H1 (cell line): ENCODE data around the gene STXBP4. TPM values are rescaled to one million over a fixed set of nuclear protein-coding genes. Genes with fewer than 3 reads are reported as not detected.

Experiments used
- CTCF ChIA-PET: fragments of 300-600 bp; sonication (Branson Sonifier 250); formaldehyde crosslinking; loops from one replicate; lab custom pipeline; 2021; ENCODE audit not compliant: partially characterized antibody; lab: Charles Lee
- POLR2A ChIA-PET: fragments of 300-600 bp; sonication (Branson Sonifier 250); formaldehyde crosslinking; loops from one replicate; lab custom pipeline; 2021; ENCODE audit warnings: inconsistent platforms; ENCODE audit not compliant: partially characterized antibody; lab: Charles Lee
- DNase-seq, 2 experiments: peaks; one replicate each; pipeline versions ENCODE4 v3.0.0 to v3.0.0-alpha.2; 2010 to 2022; ENCODE audit warnings: low spot score in 2 of 2, low read depth in 1 of 2, mixed read lengths in 1 of 2
- FAIRE-seq: peaks from 2 replicates; lab custom pipeline; 2011; peaks lifted over from hg19 to GRCh38; lab: Jason Lieb, UNC
- H2AFZ ChIP-seq: 2 replicates; pipeline ENCODE4 v1.8.1; 2012; ENCODE audit warnings: low read length, inconsistent platforms
- H2AK5ac ChIP-seq: 2 replicates; pipeline ENCODE4 v1.6.1; 2013; ENCODE audit warnings: low read depth, low read length
- H2BK120ac ChIP-seq: replicated peaks from 2 replicates; pipeline ENCODE3; 2013; ENCODE audit warnings: low read depth, low read length, inconsistent platforms
- H2BK12ac ChIP-seq: 2 replicates; pipeline ENCODE4 v1.6.1; 2013; ENCODE audit warnings: low read depth, low read length
- H2BK15ac ChIP-seq: 2 replicates; pipeline ENCODE4 v1.6.1; 2013; ENCODE audit warnings: low read length
- H2BK20ac ChIP-seq: 2 replicates; pipeline ENCODE4 v1.6.1; 2013; ENCODE audit warnings: low read length
- H2BK5ac ChIP-seq: 2 replicates; pipeline ENCODE4 v1.6.1; 2013; ENCODE audit warnings: low read depth, low read length
- H3K14ac ChIP-seq: 2 replicates; pipeline ENCODE4 v1.6.1; 2013; ENCODE audit warnings: inconsistent platforms; ENCODE audit not compliant: insufficient read length
- H3K18ac ChIP-seq: 2 replicates; pipeline ENCODE4 v1.6.1; 2013; ENCODE audit warnings: low read length; ENCODE audit errors: extremely low read depth
- H3K23ac ChIP-seq: 2 replicates; pipeline ENCODE4 v1.6.1; 2013; ENCODE audit warnings: inconsistent platforms; ENCODE audit not compliant: insufficient read length
- H3K23me2 ChIP-seq: 2 replicates; pipeline ENCODE4 v1.6.1; 2013; ENCODE audit warnings: low read depth, low read length
- H3K27ac ChIP-seq: 2 replicates; pipeline ENCODE4 v1.6.1; 2011; ENCODE audit warnings: low read depth, low read length, inconsistent platforms
- H3K27me3 ChIP-seq, 4 experiments: replicated peaks in 1 of 4; 1 replicate in 1 of 4; 2 replicates in 3 of 4; pipeline versions ENCODE4 v1.6.1 to v1.8.1; 2011 to 2013; ENCODE audit warnings: low read length in 3 of 4, mild to moderate bottlenecking in 3 of 4, inconsistent platforms in 2 of 4, mixed read lengths in 2 of 4, moderate library complexity in 1 of 4; ENCODE audit not compliant: control insufficient read depth in 3 of 4, insufficient read depth in 3 of 4; ENCODE audit errors: extremely low read depth in 1 of 4
- H3K36me3 ChIP-seq, 4 experiments: 2 replicates each; pipeline versions ENCODE4 v1.6.1 to v1.8.1; 2011 to 2013; ENCODE audit warnings: mild to moderate bottlenecking in 4 of 4, low read length in 3 of 4, moderate library complexity in 2 of 4, control low read depth in 1 of 4, inconsistent platforms in 1 of 4; ENCODE audit not compliant: insufficient read depth in 4 of 4, control insufficient read depth in 2 of 4
- H3K4ac ChIP-seq: replicated peaks from 2 replicates; pipeline ENCODE3; 2013; ENCODE audit warnings: low read length, low read depth, mixed read lengths, inconsistent platforms; ENCODE audit not compliant: insufficient read length
- H3K4me1 ChIP-seq, 4 experiments: replicated peaks in 1 of 4; 1 replicate in 1 of 4; 2 replicates in 3 of 4; pipeline versions ENCODE4 v1.6.1 to v1.8.1; 2011 to 2013; ENCODE audit warnings: low read length in 3 of 4, inconsistent platforms in 2 of 4, mixed read lengths in 1 of 4; ENCODE audit not compliant: insufficient read depth in 4 of 4, control insufficient read depth in 3 of 4
- H3K4me2 ChIP-seq, 2 experiments: 2 replicates each; pipeline versions ENCODE4 v1.6.1 to v1.8.1; 2011 to 2013; ENCODE audit warnings: low read depth in 2 of 2, low read length in 2 of 2, control low read depth in 1 of 2, inconsistent platforms in 1 of 2, mild to moderate bottlenecking in 1 of 2; ENCODE audit not compliant: insufficient read depth in 1 of 2
- H3K4me3 ChIP-seq, 4 experiments: fragments of 200-600, 300-600 bp in 1 of 4; sonication (generic), shearing (Covaris generic), sonication (Bioruptor Twin) in 1 of 4; 2 replicates each; pipeline versions ENCODE4 v1.5.1 to v1.8.1; 2011 to 2016; ENCODE audit warnings: low read length in 4 of 4, low read depth in 3 of 4, control low read depth in 2 of 4, inconsistent platforms in 2 of 4, mild to moderate bottlenecking in 2 of 4, mixed read lengths in 1 of 4, moderate library complexity in 1 of 4; ENCODE audit not compliant: insufficient read depth in 2 of 4; ENCODE audit errors: extremely low read depth in 1 of 4
- H3K56ac ChIP-seq: replicated peaks from 2 replicates; pipeline ENCODE3; 2013; ENCODE audit warnings: low read depth, mild to moderate bottlenecking, mixed read lengths, low read length, inconsistent platforms; ENCODE audit not compliant: insufficient read length
- H3K79me1 ChIP-seq: 2 replicates; pipeline ENCODE4 v1.6.1; 2013; ENCODE audit warnings: low read depth, low read length, control low read depth
- H3K79me2 ChIP-seq, 2 experiments: 2 replicates each; pipeline versions ENCODE4 v1.6.1 to v1.8.1; 2012 to 2013; ENCODE audit warnings: low read length in 2 of 2, mild to moderate bottlenecking in 2 of 2, inconsistent platforms in 1 of 2; ENCODE audit not compliant: insufficient read depth in 2 of 2, control insufficient read depth in 1 of 2
- H3K9ac ChIP-seq, 4 experiments: replicated peaks in 1 of 4; 1 replicate in 1 of 4; 2 replicates in 3 of 4; pipeline versions ENCODE4 v1.6.1 to v1.8.1; 2011 to 2013; ENCODE audit warnings: low read depth in 3 of 4, low read length in 3 of 4, control low read depth in 2 of 4, mild to moderate bottlenecking in 2 of 4, moderate library complexity in 2 of 4, inconsistent platforms in 1 of 4; ENCODE audit errors: extremely low read depth in 1 of 4
- H3K9me3 ChIP-seq, 2 experiments: 2 replicates each; pipeline versions ENCODE4 v1.6.1 to v1.8.1; 2012 to 2013; ENCODE audit warnings: mild to moderate bottlenecking in 2 of 2, moderate library complexity in 2 of 2, control low read depth in 1 of 2, inconsistent platforms in 1 of 2, low read depth in 1 of 2, low read length in 1 of 2, mixed read lengths in 1 of 2; ENCODE audit not compliant: insufficient read depth in 2 of 2
- H4K20me1 ChIP-seq, 2 experiments: replicated peaks in 1 of 2; 2 replicates each; pipeline versions ENCODE3 to v1.8.1; 2011 to 2013; ENCODE audit warnings: inconsistent platforms in 2 of 2, low read length in 2 of 2, mild to moderate bottlenecking in 1 of 2; ENCODE audit not compliant: insufficient read depth in 2 of 2, control insufficient read depth in 1 of 2
- H4K5ac ChIP-seq: 2 replicates; pipeline ENCODE4 v1.6.1; 2013; ENCODE audit warnings: low read length, low read depth, mixed read lengths, inconsistent platforms; ENCODE audit not compliant: insufficient read length
- H4K8ac ChIP-seq: 2 replicates; pipeline ENCODE4 v1.8.0; 2013; ENCODE audit warnings: mild to moderate bottlenecking, moderate library complexity, low read length, inconsistent platforms; ENCODE audit not compliant: insufficient read depth; ENCODE audit errors: extremely low read depth
- H4K91ac ChIP-seq: replicated peaks from 2 replicates; pipeline ENCODE3; 2013; ENCODE audit warnings: low read length, mixed read lengths, inconsistent platforms; ENCODE audit not compliant: insufficient read length
- CTCF ChIP-seq, 3 experiments: IDR thresholded peaks; 1 replicate in 2 of 3; 2 replicates in 1 of 3; pipeline versions ENCODE4 v1.5.1 to v1.6.1; 2011; ENCODE audit warnings: low read length in 3 of 3, mild to moderate bottlenecking in 3 of 3, inconsistent platforms in 2 of 3, low read depth in 1 of 3, moderate library complexity in 1 of 3; ENCODE audit not compliant: insufficient read depth in 1 of 3; ENCODE audit errors: control extremely low read depth in 1 of 3
- GABPA ChIP-seq: IDR thresholded peaks from 2 replicates; pipeline ENCODE4 v1.6.1; 2011; ENCODE audit warnings: mild to moderate bottlenecking, low read length, moderate library complexity, borderline replicate concordance; ENCODE audit not compliant: insufficient read depth
- HDAC2 ChIP-seq, 2 experiments: fragments of 300-600 bp in 1 of 2; sonication (generic) in 1 of 2; IDR thresholded peaks; 2 replicates each; pipeline ENCODE4 v1.6.1; 2011 to 2012; ENCODE audit warnings: low read depth in 2 of 2, low read length in 2 of 2, mild to moderate bottlenecking in 2 of 2, moderate library complexity in 2 of 2, borderline replicate concordance in 1 of 2, inconsistent platforms in 1 of 2
- PHF8 ChIP-seq: fragments of 200-600 bp; sonication (generic); conservative IDR thresholded peaks from 2 replicates; pipeline ENCODE4 v1.7.1; 2012; ENCODE audit warnings: low read depth, mild to moderate bottlenecking, inconsistent platforms, low read length, moderate library complexity
- POU5F1 ChIP-seq: IDR thresholded peaks from 2 replicates; pipeline ENCODE4 v1.6.1; 2011; ENCODE audit warnings: low read depth, mild to moderate bottlenecking, low read length, moderate library complexity
- RNF2 ChIP-seq: fragments of 200-900, 300-1000 bp; sonication (generic); IDR thresholded peaks from 2 replicates; pipeline ENCODE4 v1.7.1; 2016; ENCODE audit warnings: borderline replicate concordance, low read depth, mild to moderate bottlenecking, antibody characterized with exemption, low read length; ENCODE audit not compliant: poor library complexity, severe bottlenecking; ENCODE audit errors: missing control alignments
- SAP30 ChIP-seq: fragments of 300-600 bp; sonication (generic); IDR thresholded peaks from 2 replicates; pipeline ENCODE4 v1.7.1; 2012; ENCODE audit warnings: low read length, moderate library complexity, mild to moderate bottlenecking, inconsistent platforms; ENCODE audit not compliant: insufficient read depth, insufficient replicate concordance
- SIX5 ChIP-seq: IDR thresholded peaks from 2 replicates; pipeline ENCODE4 v1.6.1; 2011; ENCODE audit warnings: mild to moderate bottlenecking, low read depth, low read length
- TAF1 ChIP-seq: IDR thresholded peaks from 2 replicates; pipeline ENCODE4 v1.6.1; 2011; ENCODE audit warnings: mild to moderate bottlenecking, low read depth, low read length
- TCF12 ChIP-seq: IDR thresholded peaks from 2 replicates; pipeline ENCODE4 v1.6.1; 2011; ENCODE audit warnings: low read depth, mild to moderate bottlenecking, low read length
- ZNF274 ChIP-seq: IDR thresholded peaks from 2 replicates; pipeline ENCODE4 v1.7.0; 2012; ENCODE audit warnings: low read length, borderline replicate concordance; ENCODE audit errors: extremely low read depth
- WGBS, 2 experiments: shearing (Covaris generic) in 1 of 2; methylation state at CpG; one replicate each; pipeline versions ENCODE4 v1.1.6 to v1.1.7; 2013 to 2015; ENCODE audit warnings: low lambda C conversion rate in 2 of 2, mixed read lengths in 2 of 2, inconsistent platforms in 1 of 2, low coverage in 1 of 2, missing lambda C conversion rate in 1 of 2; ENCODE audit not compliant: insufficient replicate concordance in 2 of 2, insufficient coverage in 1 of 2, insufficient read length in 1 of 2; ENCODE audit errors: extremely low coverage in 1 of 2, missing lambda C conversion rate in 1 of 2; 5-methylcytosine and 5-hydroxymethylcytosine counted together
- polyA plus RNA-seq, 7 experiments: library from polyadenylated mRNA; depleted of rRNA in 3 of 7; stranded (reverse) in 5 of 7; unstranded in 2 of 7; fragments of >200 nt in 5 of 7; fragments of 200-250 nt in 2 of 7; gene quantifications; 1 replicate in 5 of 7; 2 replicates in 1 of 7; 4 replicates in 1 of 7; pipeline versions ENCODE4 v1.2.1 to v1.2.3, GENCODE V29; 2011 to 2013; ENCODE audit warnings: missing spikeins in 2 of 7, mixed read lengths in 2 of 7
- total RNA-seq: library from RNA; stranded (reverse); fragmentation: NEBNext Ultra II Directional; extraction: Animal tissue kit (Norgen Biotek cat#: 25700); gene quantifications from 2 replicates; pipeline ENCODE4 v1.2.1, GENCODE V29; 2021

STXBP4 gene
- total and polyA plus RNA-seq, 2 of the 8 experiments (the other 6 are each of a cell fraction or from before 2014, with no cell fraction given), result 3.2 to 18.5 TPM

DNA sequence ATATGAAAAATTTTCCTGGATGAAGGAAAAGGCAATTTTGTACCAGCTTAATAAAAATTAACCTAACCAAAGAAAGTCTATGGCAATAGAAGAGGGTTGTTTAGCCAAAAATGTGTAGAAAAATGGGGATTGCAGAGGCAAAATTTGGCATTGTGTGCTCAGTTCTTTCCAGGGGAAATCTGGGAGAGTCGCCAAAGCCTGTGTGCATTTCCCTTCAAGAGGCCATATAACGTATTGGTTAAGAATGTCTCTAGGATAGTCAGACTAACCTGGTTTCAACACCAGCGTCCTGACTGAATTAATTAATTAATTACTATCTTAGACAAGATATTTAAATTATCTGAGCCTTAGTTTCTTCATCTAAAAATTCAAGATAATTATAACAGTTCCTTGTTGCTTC lies 251.4 kb downstream of the STXBP4 start:
- H3K79me2 ChIP-seq, result no peaks in the 10 kb centered on the region
- H2BK5ac ChIP-seq, result no peak overlapping the region
- no peaks in the 10 kb centered on the region for H3K9me3 ChIP-seq
- H2AK5ac ChIP-seq, result no peak overlapping the region
- H3K36me3 ChIP-seq, result no peaks in the 10 kb centered on the region
- H3K27ac ChIP-seq, result no peak overlapping the region
- no peak overlapping the region for H3K9ac ChIP-seq
- no peak overlapping the region for H3K56ac ChIP-seq
- no peak overlapping the region for H4K8ac ChIP-seq
- H3K18ac ChIP-seq, result no peak overlapping the region
- no peak overlapping the region for H2BK15ac ChIP-seq
- no peak overlapping the region for H3K4me3 ChIP-seq
- no peak overlapping the region for H3K23ac ChIP-seq
- ChIA-PET POLR2A (no interaction called here), CTCF (interaction anchor here (0.6 to 1.5 kb wide), 3 partner anchors 84 to 382 kb away, joined by 3 read pairs; no protein-coding TSS in a partner anchor)
- no peak overlapping the region for H3K4ac ChIP-seq
- no peak overlapping the region for H3K14ac ChIP-seq
- no peaks in the 10 kb centered on the region for H4K20me1 ChIP-seq
- no peak overlapping the region for H2BK20ac ChIP-seq
- 91% methylated on average over 3 of the region's 3 CpGs; no CpG with 5 or more reads in 1 of the 2 experiments for WGBS, 2 experiments
- H4K91ac ChIP-seq, result no peak overlapping the region
- H4K5ac ChIP-seq, result no peak overlapping the region
- no peaks in the 10 kb centered on the region for H3K27me3 ChIP-seq
- H2BK12ac ChIP-seq, result no peak overlapping the region
- no peak for FAIRE-seq
- H2BK120ac ChIP-seq, result no peak overlapping the region
- no peak overlapping the region for H2AFZ ChIP-seq
- no peaks in the 10 kb centered on the region for H3K79me1 ChIP-seq
- H3K23me2 ChIP-seq, result no peaks in the 10 kb centered on the region
- no peak for DNase-seq
- H3K4me2 ChIP-seq, result no peak overlapping the region
- no peaks in the 10 kb centered on the region for H3K4me1 ChIP-seq
- TF ChIP-seq SAP30, result no peak
- no peak for TF ChIP-seq RNF2
- no peak for TF ChIP-seq TAF1
- TF ChIP-seq SIX5, result no peak
- TF ChIP-seq TCF12, result no peak
- TF ChIP-seq ZNF274, result no peak
- no peak for TF ChIP-seq CTCF (IDR thresholded peaks at IDR 0.05; ENCODE audit: control extremely low read depth in 1 of 3, insufficient read depth in 1 of 3, low read depth in 1 of 3, low read length in 3 of 3)
- no peak for TF ChIP-seq PHF8
- no peak for TF ChIP-seq HDAC2 (IDR thresholded peaks at IDR 0.05; ENCODE audit: borderline replicate concordance in 1 of 2, low read depth in 2 of 2, low read length in 2 of 2)
- no peak for TF ChIP-seq POU5F1
- no peak for TF ChIP-seq GABPA
